Stimulated activated CD8-positive, alpha-beta memory T cell treated with anti-CD3 and anti-CD28 coated beads, Interleukin-4, amount 100 ng/mL, for 24 hours (primary cell): ENCODE data around the gene POC5.
"Not testable (repeated sequence)": the region's sequence is repeated elsewhere in the genome, so short reads cannot be mapped to it uniquely, and the experiment has no call there.

Source experiments
- DNase-seq: peaks from one replicate; pipeline ENCODE4 v3.0.0-alpha.2; 2020; ENCODE audit warnings: low read depth

The POC5 gene, protein sequence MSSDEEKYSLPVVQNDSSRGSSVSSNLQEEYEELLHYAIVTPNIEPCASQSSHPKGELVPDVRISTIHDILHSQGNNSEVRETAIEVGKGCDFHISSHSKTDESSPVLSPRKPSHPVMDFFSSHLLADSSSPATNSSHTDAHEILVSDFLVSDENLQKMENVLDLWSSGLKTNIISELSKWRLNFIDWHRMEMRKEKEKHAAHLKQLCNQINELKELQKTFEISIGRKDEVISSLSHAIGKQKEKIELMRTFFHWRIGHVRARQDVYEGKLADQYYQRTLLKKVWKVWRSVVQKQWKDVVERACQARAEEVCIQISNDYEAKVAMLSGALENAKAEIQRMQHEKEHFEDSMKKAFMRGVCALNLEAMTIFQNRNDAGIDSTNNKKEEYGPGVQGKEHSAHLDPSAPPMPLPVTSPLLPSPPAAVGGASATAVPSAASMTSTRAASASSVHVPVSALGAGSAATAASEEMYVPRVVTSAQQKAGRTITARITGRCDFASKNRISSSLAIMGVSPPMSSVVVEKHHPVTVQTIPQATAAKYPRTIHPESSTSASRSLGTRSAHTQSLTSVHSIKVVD

GRCh38 chr5:75717082-75717922 is at the start of gene POC5:
Gene POC5 (minus strand): TSS chr5:75717437. CDS start chr5:75712937, 4,500 bp downstream.
- peak; percentile 96 for DNase-seq

DNA sequence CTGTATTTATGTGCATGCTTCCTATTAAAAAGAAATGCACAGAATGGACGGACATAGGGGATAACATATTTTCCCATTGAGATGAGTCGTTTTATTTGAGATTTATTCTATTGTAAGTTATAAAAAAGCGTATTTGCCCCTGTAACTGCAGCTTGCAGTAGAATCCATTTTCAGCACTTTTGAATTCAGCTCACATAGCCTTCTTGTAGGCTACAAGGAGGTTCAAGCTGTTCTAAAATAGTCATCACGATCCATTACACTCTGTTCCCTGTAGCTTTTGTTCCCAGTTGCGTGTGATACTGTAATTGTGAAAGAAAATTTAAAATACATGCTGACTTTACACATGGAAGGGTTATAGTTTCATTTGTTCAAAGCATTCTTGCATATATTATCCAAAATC is 40.9 kb upstream of the POC5 start:
- no peak for DNase-seq

DNA sequence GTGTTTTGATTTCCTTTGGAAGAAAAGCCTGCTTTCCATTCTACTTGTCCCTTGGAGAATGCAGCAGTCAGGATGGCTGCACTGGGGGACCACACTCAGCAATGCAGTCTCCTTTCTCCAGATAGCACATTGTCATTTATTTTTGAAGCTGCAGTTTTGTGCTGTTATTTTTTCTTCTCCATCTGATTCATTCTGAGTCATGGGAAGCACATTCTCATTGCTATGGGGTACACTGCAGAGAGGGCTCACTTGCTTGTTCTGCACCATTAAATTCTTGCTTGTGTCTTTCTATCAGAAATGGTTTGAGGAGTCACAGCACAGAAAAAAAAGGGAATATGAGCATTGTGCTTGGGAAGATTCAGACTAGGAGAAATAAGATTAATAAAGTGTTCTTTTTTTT is 39.7 kb upstream of the POC5 start:
- DNase-seq, result no peak

DNA sequence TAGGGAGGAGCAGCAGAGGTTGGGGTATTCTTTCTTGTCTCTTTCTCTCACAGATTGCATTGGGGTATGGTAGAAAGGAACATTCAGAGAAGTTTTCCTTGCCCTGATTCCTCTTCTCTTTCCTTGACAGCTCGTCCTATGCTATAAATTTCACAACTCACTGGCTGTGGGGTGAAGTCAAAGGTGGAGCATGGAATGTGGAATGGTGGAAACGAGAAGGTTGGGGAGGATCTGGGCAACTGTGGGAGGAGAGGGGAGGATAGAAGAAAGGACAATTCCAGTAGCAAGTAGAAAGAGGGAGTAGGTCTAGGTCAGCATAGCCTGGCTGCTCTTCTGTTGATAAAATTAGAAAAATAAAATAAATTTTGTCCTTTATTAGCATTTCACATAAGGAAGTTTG is 39.0 kb upstream of the POC5 start:
- DNase-seq, result no peak

- DNase-seq, result no peak
Measured at GRCh38 chr5:75753182-75753581, 35.9 kb upstream of the POC5 start.

DNA sequence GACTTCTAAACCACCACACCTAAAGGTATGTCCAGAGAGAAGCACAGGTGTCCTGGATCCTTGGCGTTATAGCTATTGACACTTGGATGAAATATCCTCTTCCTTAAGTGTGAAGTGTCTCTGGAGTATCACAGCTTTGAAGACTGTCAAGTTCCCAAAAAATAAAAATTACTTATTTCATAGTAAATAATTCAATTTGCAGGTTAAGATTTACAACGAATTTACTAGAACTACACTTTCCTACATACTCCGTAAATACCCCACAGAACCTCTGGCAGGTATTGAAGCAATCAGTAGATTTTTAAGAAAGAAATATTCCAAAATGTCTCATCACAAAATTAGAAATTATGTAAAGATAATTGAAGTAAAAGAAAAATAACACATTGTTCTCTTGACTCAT is 27.1 kb upstream of the POC5 start:
- DNase-seq, result no peak

GRCh38 chr5:75736273-75736672 is 19.0 kb upstream of the POC5 start:
- no peak for DNase-seq

GRCh38 chr5:75734913-75735789 is 17.9 kb upstream of the POC5 start:
- no peak for DNase-seq

DNA sequence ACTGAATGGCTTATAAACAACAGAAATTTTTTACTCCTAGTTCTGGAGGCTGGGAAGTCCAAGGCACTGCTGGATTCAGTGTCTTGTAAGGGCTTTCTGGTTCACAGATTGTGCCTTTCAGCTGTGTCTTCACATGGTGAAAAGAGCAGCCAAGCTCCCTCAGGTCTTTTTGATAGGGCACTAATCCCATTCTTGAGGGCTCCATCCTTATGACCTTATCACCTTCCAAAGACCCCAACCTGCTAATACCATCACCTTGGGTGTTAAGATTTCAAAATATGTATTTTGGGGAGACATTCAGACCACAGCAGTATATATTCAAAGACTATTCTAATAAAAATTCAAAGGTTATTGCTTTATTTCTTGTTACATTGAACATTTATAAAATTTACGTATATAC is 16.5 kb upstream of the POC5 start:
- no peak for DNase-seq

DNA sequence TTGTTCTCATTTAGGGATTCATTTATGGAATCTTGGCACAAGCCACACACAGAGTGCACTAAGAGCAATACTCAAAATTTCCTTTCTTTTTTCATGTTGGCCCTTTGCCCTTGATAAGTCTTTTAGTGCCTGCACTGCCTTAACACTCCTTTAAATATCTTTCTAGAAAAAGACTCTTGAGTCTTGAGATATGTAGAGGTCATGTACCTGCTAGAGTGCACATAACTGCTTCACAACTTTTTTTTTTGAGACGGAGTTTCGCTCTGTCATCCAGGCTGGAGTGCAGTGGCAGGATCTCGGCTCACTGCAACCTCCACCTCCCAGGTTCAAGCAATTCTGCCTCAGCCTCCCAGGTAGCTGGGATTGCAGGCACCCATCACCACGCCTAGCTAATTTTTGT is 14.3 kb upstream of the POC5 start:
- DNase-seq, result not testable (repeated sequence)

DNA sequence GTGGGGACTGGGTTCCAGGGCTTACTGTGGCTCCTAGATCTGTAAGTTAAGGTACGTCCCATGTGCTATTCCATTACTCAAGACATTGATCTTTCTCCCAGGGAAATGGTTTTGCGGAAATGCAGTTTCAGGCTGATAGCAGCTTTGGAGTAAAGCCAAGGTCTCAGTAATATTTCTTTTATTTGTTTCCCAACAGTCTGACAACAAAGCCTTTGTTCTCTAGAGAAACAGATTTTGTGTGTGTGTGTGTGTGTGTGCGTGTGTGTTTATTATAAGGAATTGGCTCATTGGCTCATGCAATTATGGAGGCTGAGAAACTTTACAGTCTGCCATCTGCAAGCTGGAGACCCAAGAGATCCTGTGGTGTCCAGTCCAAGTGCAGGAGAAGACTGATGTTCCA is 12.1 kb upstream of the POC5 start:
- DNase-seq, result no peak

- DNase-seq, result no peak
Measured at GRCh38 chr5:75727931-75728330, 10.7 kb upstream of the POC5 start.

DNA sequence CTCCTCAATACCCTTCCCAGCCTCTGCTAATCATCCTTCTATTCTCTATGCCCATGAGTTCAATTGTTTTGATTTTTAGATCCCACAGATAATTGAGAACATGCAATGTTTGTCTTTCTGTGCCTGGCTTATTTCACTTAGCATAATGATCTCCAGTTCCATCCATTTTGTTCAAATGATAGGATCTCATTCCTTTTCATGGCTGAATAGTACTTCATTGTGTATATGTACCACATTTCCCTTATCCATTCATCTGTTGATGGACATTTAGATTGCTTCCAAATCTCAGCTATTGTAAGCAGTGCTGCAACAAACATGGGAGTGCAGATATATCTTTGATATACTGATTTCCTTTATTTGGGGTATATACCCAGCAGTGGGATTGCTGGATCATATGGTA is 9.0 kb upstream of the POC5 start:
- not testable (repeated sequence) for DNase-seq

DNA sequence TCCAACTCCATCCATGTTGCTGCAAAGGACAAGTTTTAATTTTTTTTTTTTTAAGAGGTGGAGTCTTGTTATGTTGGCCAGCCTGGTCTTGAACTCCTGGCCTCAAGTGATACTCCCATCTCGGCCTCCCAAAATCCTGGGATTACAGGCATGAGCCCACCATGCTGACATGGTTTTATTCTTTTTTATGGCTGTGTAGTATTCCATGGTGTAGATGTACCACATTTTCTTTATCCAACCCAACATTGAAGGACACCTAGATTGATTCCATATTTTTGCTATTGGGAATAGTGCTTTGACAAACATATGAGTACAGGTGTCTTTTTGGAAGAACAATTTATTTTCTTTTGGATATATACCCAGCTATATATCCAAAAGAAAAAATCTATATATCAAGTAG is 6.1 kb upstream of the POC5 start:
- DNase-seq, result no peak

DNA sequence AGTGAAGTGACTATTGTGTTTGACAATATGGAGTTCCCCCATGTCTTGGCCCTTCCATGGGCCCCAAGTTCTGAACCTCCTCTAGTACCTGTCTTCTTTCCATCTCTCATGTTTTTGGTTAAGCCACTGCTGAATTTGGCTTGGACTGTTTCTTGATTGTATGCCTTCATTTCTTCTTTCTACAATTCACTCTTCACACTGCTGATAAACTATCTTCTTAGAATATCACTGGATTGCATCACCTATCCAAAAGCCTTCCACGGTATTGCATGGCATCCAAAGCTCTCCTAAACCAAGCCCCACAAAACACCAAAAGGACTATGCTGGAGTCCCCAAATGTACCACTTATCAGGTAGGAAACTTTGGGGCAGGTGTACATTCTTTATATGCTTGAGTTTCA is 4.3 kb upstream of the POC5 start:
- no peak for DNase-seq

DNA sequence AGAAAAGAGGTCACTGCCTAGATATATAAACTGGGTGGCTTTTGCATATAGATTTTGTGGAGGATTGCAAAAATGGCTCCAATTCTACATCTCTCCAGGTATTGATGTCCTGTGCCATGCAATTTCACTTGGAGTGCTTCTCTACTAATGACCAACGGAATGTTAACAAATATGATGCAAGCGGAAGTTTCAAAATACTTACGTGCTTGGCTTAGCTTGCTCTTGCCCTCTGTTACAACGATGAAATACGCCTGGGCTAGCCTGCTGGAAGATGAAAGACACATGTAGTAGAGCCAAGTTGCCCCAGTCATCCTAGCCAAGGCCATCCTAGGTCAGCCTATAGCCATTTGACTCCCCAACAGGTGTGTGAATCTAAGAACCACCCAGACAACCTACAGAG is 3.6 kb upstream of the POC5 start:
- DNase-seq, result no peak

GRCh38 chr5:75716715-75717081 is 539 bp downstream of the POC5 start:
- no peak for DNase-seq

DNA sequence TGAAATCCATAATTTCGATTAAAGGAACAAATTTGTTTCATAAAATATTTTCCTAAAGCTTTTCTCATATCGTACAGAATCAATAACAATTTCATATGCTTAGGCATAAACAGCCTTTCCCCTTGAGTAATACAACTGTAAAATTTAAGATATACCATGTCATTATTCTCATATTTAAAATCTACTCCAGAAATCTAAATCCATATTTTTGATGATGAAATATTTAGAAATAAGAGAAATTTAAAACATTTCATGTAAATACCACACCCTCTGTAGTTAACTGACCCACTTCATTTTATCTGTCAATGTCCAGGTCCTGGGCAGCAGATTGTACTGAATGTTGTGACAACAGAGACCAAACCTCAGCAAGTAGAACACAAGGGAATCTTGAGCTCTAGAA is 5.1 kb downstream of the POC5 start:
- DNase-seq, result no peak

DNA sequence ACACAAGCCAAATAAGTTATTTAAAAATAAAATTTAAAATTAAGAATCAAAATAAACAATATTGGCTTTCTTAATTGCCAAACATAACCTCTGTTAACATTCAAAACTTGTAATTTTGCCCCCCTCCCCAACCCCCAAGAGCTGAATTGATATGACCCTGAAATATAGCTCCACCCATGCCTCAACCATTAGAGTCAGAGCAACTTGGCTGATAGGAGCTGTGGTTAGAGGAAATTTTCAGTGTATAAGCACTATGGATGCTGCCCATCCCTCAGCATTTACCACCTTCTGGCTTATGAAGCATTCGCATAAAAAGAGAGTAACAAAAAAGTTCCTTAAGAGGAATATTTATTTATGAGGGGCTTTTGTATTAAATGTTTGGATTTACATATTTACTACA is 6.1 kb downstream of the POC5 start:
- no peak for DNase-seq

GRCh38 chr5:75710637-75711036 is 6.6 kb downstream of the POC5 start:
- no peak for DNase-seq

DNA sequence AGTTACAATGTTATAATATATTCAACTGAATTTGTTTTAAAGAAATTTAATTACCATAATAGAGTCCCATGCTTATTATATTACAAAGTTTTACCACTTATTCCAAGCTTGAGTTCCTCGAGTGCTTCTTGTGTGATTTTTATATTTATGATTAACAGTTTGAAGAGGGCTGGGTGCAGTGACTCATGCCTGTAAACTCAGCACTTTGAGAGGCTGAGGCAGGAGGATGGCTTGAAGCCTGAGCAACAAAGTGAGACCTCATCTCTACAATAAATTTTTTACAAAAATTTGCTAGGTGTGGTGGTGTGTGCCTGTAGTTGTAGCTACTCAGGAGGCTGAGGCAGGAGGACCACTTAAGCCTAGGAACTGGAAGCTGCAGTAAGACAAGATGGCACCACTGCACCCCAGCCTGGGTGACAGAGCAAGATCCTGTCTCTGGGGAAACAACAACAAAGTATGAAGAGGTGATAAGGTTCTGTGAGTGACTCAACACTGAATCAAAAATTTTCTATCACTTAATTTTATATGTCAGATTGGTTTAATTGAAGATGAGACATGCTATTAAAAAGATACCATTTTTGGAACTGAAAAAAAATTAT is 9.2 kb downstream of the POC5 start:
- DNase-seq, result no peak

- no peak for DNase-seq
Measured at GRCh38 chr5:75706775-75707174, 10.5 kb downstream of the POC5 start.
